SK-N-SH treated with all-trans-retinoic acid at 6 μM for 48 hours (cell line): Measurements from ENCODE around the gene KCTD10.

ENCODE experiments used
- ESRRG ChIP-seq: fragments of 250-450 bp; sonication (Bioruptor Pico); IDR thresholded peaks from 2 replicates; pipeline ENCODE4 v1.6.1; 2021; ENCODE audit warnings: mild to moderate bottlenecking
- ISL1 ChIP-seq: fragments of 250-450 bp; sonication (Bioruptor Pico); IDR thresholded peaks from 2 replicates; pipeline ENCODE4 v2.1.2; 2022; ENCODE audit warnings: mild to moderate bottlenecking, moderate library complexity
- ZNF8 ChIP-seq: fragments of 450-650 bp; formaldehyde crosslinking; IDR thresholded peaks from 2 replicates; pipeline ENCODE4 v1.5.0; 2020; ENCODE audit warnings: mild to moderate bottlenecking, moderate library complexity

- no peak for TF ChIP-seq ESRRG
- no peak for TF ChIP-seq ZNF8
- no peak for TF ChIP-seq ISL1 (CRISPR knock-in tag)
Measured at GRCh38 chr12:109428037-109428629, 49.0 kb downstream of the KCTD10 start.
